NCI-H2029 treated with DMSO at 0.1 percent for 48 hours (cell line): Measurements from ENCODE around the gene FMNL2.

Source experiments
- DNase-seq: peaks from one replicate; lab custom pipeline; 2025; lab: John Stamatoyannopoulos, UW

FMNL2 gene

DNA sequence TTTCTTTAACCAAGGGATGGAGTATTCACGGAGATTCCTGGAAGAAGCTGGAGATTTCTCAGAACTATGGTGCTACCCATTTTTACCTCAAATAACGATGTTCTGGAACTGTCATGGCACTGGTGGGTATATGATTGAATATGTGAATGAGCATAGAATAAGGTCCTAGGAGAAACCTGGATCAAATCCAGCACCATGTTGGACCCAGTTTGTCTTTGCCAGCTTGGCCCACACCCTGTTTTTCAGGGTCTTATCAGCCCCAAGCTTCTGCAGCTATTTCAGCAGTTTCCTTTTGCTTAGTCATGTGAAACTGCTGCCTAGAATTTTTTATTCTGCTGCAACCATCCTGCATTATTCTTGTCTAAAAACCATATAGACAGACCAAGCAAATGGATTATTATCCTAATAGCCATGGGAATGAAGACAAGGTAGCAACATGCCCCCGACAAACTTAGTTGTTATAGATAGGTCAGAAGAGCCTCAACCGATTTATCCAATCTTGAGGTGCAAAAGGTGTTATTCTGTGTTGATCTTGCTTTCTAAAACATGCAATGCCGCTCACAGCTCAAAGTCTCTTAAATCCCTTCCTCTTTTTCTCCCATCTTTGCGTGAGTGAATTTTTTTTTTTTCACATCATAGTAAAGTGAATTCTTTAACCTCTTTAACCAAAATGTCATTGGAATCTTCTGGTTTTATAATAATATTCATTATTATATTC is 248.7 kb downstream of the FMNL2 start:
- DNase-seq = no peak

DNA sequence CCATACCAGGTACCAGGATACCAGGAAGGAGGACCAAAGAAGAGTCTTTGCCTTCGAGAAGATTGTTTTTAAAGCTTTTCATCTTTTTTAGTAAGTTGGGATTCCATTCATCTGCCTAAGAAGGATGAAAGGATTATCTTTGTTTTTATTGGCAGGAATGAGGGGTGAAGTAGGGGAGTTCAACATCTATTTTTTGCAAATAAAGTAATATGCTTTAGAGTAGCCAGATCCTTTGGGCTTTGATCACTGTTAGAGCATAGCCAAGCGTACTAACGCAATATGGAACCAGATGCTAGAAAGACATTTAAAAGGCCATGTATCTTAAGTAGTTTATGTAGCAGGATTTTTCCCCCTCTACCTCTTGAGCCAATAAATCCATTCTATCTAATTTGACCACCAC is 249.3 kb downstream of the FMNL2 start:
- DNase-seq = no peak

DNA sequence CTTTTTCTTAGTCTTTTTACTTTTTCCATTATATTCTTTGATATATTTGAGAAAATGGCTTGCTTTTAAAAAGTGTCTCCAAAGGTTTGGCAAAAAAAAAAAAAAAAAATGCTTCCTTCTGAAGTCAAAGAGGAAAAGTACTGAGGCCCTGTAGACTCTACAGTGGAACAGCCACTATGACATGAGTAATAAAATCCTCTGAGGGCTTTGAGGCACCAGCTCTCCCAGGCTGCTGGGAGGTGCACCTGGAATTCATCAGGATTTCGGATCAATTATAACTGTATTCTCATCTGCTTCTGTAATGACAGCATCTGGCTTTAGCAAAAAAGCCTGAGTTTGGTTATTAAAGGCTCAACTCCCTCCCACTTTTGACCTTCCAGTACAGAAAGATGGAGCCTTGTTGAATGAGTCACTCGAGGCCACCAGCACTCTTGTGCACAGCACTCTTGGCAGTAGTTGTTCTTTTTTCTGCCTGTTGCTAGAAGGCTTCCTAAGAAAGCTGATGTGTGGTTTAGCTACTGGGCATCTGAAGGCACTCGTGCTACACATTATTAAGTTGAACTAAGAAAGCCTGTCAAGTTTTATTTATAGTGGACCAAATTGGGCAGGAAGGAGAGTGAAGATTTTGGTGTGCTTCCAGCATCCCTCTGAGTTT is 251.0 kb downstream of the FMNL2 start:
- DNase-seq = no peak

DNA sequence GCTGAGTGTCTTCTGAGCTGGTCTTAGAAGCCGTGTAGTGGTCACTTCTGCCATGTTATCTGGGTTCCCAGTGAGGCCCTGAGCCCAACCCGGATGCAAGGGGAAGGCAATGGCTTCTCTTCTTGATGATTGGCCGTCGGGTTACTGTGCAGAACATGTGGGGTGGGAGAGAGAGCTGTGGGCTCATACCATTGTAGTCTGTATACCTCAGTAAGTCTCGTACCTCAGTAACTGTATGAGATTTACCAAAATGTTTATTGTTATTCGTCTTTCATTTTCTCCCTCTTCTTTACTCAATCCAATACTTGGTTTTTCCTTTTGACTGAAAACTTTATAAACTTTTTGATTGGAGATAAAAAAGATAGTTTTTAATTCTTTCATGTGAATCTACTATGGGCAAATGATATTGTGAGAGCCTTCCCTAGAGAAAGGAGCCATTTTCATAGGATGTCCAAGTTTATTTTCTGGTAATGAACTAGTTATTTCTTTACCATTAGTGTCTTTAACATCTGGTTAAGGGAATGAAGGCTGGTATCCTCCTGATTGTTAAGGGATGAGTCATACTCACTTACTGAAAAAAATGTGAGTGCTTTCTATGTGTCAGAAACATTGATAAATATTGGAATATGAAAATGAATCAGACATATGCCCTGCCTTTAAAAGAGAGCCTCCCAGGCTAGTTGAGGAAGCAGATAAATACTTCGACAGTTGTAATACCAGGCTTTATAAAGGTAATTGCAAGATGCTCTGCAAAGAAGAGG is 252.4 kb downstream of the FMNL2 start:
- no peak for DNase-seq

DNA sequence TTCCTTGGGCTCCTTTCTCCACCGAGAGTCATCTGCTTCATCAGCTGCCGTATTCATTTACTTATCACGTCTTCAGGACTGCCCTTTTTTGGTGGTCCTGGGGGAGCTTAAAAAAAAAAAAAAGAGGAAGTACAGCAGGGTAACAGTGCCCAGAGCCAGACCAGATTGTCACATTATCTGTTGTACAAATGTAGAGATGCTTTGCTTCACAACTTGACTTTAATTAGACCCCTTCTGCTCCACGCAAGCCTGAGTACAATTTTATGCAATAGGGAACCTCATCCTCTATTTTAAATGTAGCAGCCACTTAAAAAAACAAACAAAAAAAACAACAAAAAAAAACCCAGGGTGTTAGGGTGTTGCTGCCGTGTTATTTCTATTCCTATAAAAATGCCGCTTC is 254.0 kb downstream of the FMNL2 start:
- DNase-seq = no peak

DNA sequence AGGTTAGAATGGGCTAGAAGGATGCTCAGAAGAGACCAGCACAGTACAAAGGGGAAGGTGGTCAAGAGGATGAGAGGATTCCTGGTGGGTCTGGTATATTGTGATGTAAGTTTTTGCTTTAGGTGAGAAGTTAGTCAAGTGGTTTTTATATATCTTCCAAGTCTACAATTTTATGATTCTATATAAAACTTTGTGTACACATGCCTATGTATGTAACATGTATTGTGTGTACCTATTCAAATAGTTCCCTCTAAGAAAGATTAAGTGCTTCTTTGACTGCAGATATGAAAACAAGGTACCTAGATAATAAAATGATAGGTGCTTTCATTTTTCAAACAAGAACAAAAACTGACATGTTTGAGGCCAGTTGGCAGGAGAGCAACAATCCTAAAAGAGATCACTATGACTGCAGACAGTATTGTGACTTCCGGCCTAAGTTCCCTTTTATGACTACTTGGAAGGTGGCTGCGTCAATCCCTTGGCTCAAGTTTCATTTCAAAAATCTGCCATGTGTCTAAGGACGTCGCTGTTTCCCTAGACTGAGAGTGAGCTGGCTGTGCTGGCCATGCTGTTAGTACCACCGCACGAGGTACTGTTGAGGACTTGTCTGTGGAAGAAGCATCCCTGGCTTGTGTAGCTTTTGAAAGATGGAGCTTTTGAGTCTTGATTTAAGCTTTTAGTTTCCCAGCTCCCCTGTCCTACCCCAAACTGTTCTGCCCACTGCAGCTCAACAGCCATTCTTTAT is 259.2 kb downstream of the FMNL2 start:
- peak; percentile 23 for DNase-seq

DNA sequence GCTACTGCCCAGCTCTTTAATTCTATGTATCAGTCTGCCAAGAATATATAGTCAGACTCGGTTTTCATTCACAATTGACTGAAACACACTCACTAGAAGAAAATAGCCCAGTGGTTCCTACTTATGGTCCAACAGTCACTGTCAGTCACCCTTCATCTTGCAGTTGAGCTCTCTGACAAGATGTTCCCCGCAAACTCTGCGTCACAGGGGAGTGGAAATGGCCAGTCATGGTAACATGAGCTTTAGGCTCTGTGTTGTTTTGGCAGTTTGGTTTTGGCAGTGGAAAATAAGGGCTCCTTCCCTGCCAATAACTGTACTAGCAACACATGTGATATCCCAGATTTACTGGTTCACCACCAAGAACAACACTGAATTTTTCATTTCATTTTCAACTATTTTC is 259.8 kb downstream of the FMNL2 start:
- DNase-seq = no peak

DNA sequence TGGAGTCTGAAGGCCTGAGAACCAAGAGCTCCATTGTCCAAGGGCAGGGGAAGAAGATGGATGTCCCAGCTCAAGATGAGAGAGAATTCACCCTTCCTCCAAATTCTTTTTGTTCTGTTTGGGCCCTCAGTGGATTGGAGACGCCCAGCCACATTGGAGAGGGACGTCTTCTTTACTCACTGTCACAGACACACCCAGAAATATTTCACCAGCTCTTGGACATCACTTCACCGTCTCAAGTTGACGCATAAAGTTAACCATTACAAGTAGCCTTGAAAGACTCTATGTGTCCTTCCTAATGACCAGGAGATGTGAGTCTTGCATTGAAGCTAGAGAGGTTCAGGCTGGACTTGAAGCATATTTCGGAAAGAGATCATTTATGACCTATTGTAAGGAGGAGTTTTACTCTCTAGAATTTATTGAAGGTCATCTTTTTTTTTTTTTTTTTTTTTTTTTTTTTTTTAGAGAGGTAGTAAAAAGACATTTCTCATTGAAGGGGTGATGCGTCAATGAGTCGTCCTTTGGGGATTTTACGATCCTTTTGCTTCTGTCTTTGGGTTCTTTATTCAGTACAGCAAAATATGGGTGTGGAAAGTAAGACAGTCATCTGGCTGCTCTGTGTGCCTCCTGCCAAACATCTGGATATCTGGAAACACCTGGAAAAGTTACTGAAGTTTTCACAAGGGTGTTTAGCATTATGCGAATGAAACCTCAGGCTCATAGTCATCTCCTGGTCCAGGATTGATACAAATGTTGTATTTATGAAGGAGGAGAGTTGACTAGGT is 264.2 kb downstream of the FMNL2 start:
- no peak for DNase-seq

DNA sequence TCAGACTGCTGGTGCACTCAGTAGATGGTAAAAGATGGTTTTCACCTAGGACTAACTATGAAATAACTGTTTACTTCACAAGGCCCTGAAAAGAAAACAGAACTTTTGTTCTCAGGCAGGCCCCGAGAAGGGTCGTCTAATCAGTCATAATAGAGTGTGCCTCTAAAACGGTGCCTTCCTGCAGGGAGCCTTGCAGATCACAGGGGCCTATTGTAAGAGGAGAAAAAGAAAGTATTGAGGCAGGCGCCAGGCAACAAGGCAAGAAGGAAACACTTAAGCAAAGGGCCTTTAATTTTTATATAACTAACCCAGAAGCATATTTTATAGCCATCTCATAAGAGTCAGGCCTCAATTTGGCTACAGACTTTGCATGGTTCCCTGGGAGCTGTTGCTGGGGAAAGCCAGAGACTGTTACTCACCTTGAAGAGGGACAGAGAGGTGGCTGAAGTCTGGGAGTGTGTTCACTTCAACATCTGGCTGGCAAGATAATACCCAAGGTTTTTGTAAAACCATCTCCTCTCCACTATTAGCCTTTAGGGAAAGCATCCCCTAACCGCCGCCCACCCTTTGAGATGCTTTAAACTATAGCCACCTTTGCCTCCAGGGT is 265.2 kb downstream of the FMNL2 start:
- no peak for DNase-seq

DNA sequence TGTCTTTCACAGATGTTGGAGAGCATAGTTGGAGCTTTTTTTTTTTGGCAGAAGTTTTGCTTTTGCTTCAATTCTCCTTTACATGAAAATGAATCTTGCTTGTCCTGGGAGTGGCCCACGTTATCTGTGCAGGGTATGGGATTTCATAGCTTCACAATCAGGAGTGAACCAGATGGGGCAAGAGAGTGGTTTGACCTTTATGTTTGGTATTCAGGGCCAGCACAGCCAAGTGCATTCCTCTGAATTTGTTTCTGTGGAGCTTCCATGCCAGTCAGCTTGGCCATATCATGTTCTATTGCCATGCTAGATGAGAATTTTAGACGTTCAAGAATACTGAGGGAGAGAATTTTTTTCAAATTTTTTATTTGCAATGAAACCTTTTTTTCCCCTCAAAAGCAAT is 265.7 kb downstream of the FMNL2 start:
- DNase-seq = no peak

DNA sequence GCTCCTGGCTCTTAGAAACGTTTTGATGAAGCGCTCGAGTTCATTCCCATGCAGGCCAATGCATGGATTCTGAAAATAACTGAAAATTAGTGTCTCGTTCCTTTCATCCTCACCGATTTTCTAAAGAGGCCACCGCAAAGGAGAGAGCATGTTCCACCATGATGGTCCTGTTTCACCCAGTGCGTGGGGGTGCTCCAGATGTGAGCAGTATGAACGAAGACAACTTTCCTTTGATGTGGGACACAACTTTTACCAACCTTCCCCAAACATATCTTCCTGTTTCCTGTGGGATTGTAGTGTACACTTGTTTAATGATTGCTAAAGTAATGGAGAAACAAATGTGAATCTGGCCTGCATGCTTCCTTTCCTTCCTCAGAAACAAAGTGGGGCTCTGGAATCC is 267.8 kb downstream of the FMNL2 start:
- no peak for DNase-seq

DNA sequence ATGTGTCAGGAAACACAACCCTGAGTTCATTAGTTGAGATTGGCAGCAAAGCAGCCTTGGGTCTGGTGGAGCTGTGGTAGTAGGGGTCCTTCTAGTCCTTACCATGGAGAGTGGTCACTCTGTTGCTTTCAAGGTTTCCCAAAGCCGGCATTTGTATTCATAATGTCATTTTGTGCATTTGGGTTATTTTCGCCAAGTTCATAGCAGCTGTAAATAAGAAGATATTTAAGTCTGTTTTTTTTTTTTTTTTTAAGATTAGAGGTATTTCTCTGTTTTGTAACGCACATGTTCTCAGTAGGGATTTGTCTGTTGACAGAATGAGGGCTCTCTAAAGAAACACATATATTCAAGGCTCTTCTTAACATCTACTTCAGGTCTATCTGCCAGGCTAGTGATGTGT is 268.2 kb downstream of the FMNL2 start:
- no peak for DNase-seq

DNA sequence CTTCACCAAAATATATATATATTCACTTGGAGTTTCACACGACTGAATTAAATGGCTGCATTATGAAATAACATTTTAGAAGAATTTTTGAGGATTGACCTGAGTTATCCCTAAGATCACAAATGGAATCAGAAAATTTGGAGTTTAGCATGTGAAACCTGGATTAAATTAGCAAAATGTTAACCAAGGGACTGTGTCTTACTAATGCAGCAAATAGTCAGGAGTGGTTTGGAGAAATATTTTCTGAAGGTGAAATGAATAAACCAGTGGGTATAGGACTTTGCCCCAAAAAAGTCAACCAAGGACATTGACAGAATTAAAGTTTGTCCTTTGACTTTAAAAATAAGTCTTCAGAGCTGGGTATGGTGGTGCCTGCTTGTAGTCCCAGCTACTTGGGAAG is 271.1 kb downstream of the FMNL2 start:
- DNase-seq = no peak

DNA sequence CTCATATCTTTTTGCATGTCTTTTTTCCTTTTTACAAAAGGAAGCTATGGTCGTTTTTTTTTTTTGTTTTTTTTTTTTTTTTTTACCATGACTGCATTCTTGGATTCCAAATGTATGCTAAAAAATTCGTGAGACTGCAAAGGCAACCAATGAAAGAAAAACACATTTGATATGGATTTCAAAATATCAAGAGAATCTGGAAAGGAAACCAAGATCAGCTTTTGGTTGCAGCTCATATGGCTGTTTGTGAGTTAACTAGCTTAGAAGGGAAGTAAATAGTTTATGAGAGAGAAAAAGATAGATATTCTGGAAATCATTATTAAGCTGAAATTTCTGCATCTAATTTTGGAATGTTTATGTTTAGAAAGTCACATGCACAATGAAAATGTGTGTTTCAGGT is 272.0 kb downstream of the FMNL2 start:
- DNase-seq = no peak

DNA sequence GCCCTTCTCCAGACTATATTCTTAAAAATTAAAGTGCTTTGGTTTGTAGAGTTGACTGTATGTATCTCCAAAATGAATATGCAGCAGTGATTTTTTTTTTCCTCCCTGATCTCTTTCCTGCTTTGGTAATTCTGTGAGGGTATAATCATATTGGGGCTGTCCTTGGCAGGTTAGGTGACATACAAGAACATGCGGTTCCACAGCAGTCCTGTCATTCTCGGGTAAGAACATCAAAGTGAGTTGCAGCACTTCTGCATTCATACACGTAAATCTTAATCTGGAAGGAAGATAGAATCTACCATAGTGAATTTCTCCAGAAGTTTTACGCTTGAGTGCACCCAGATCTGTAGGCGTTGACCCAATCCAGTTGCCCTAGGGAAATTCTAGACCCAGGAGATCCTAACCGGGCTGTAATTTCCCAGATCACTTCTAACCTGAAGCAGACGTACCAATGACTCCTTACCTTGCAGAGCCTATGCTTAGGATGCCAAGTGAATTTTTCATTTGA is 272.9 kb downstream of the FMNL2 start:
- DNase-seq = no peak

DNA sequence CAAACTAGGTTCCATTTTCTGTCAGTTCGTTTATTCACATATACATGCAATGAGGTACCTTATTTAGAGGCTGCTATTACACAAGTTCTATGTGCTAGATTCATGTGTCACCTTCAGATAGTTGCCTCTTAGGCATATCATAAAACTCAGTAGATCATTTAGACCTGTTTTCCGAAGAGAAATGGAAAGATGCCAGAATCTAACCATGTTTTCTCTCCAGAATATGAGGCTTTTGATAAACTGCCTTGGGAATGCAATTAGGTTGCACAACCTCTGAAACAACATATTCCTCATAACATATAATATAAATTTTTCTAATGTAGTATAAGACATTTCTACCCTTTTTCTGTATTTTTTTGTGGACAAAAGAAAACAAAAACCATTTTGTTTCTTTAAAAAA is 274.2 kb downstream of the FMNL2 start:
- no peak for DNase-seq

DNA sequence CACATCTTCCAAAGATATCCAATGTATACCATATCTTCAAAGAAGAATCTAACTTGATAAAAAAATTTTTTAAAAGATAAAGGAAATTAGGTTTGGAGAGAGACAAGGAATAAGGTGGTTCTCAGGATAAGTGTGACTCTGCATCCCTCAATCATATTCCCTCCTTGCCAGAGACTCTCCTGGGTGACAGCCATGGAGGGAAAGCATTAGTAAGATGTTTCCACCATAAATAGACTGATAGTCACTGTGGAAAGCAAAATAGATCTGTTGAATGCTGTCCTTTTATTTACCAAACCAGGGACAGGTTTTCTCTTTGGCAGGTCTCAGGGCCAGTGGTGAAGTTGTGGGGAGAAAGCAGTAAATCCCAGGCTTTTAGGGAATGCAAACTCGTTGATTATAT is 274.7 kb downstream of the FMNL2 start:
- DNase-seq = no peak

DNA sequence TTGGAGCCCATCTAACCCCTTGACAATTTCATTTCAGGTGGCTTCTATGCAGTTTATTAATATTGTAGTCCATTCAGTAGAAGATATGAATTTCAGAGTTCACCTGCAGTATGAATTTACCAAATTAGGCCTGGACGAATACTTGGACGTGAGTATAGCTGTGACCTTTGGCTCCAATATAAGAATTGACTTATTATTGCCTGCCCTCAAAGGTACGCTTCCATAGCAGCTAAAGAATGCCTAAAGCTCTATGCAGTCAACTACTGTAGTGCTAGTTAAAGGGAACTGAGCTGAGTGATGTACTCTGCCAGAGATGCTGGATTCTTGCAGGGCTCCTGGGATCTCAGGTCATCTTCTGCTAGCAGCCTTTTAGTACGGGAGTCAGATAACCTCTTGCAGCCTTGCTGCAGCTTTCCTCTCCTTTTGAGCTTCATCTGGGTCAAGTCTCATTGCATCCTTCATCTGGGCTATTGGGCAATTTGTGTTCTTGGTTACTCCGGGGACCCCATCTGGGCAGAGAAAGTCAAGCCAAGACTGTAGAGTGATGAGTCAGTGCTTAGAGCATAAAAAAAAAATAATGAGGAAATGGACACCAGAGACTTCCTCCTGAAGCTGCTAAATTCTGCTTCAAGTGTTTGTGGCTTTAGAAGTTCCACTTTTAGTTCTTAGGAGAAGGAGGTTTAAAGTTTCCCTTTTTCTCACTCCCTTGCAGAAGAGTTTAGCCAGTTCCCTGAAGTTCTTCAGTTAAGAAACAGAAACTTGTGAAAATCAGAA is 276.7 kb downstream of the FMNL2 start:
- DNase-seq = no peak

DNA sequence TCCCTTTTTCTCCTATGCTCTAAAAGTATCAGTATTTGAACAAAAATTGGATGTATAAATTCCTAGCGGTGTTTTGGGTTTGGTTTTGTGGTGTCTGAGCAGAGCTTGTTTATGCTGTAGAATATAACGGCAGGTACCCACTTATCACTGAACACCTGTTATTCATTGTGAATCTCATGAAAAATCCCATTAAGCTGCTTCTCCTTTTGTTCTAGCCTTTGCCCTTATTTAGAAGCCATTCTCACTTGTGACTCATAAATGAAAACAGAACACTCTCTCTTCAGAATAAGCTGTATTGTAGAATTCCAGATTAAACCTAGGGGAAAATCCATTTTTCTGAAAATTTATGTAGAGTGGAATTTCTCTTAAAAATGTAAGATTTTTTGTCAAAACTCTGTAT is 278.3 kb downstream of the FMNL2 start:
- DNase-seq = peak; percentile 20

DNA sequence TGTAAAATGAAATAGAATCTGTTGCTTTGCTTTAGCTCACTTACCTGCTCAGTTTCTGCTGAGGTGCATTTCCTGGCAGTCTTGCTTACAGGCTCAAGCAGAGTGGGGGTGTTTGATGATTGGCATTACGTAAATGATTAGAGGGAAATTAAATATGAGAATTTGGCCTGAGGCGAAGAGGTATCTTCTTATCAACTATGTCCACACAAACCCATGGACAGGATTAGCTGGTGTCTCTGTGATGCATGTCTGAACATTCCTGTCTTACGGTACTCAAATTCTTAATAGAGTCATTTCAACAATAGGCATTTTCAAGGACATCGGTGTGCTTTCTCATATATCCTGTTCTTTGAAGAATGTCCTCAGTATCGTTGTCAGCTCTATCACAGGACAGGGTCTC is 280.2 kb downstream of the FMNL2 start:
- no peak for DNase-seq
